Measurements from ENCODE around the gene ACSF3.
A peak's percentile ranks its signal among the peaks of the same experiment; 100 is the strongest.

Gene ACSF3

GRCh38 chr16:89102041-89102471, 8.4 kb downstream of the ACSF3 start:
- Mint-ChIP-seq H3K36me3 (ENCODE audit: low read depth) (peaks cover 97% of the 10 kb centered on the region), H3K4me3 (no peak overlapping the region), H3K4me1 (ENCODE audit: low read depth) (peaks cover 64% of the 10 kb centered on the region)

GRCh38 chr16:89102481-89103073, 8.9 kb downstream of the ACSF3 start:
- no peaks in the 10 kb centered on the region for H3K27me3 Mint-ChIP-seq
- peak overlapping the region; percentile 75 for H3K27ac Mint-ChIP-seq
- no peak overlapping the region for H3K4me3 Mint-ChIP-seq
- peaks cover 99% of the 10 kb centered on the region for H3K36me3 Mint-ChIP-seq (ENCODE audit: low read depth)
- H3K9me3 Mint-ChIP-seq: no peaks in the 10 kb centered on the region
- DNase-seq: no peak
- peaks cover 59% of the 10 kb centered on the region for H3K4me1 Mint-ChIP-seq (ENCODE audit: low read depth)

More at GRCh38 chr16:89102041-89102471, 8.4 kb downstream of the ACSF3 start:
- H3K9me3 Mint-ChIP-seq: no peaks in the 10 kb centered on the region
- H3K27me3 Mint-ChIP-seq: no peaks in the 10 kb centered on the region
- H3K27ac Mint-ChIP-seq: peak overlapping the region; percentile 75
- no peak for DNase-seq

GRCh38 chr16:89103156-89103555, 9.5 kb downstream of the ACSF3 start:
- peaks cover 53% of the 10 kb centered on the region for H3K4me1 Mint-ChIP-seq (ENCODE audit: low read depth)

GRCh38 chr16:89103781-89104180, 10.1 kb downstream of the ACSF3 start:
- H3K27me3 Mint-ChIP-seq: no peaks in the 10 kb centered on the region
- H3K9me3 Mint-ChIP-seq: no peaks in the 10 kb centered on the region
- H3K36me3 Mint-ChIP-seq (ENCODE audit: low read depth): peaks cover 100% of the 10 kb centered on the region
- no peak overlapping the region for H3K27ac Mint-ChIP-seq
- peaks cover 47% of the 10 kb centered on the region for H3K4me1 Mint-ChIP-seq (ENCODE audit: low read depth)
- H3K4me3 Mint-ChIP-seq: no peak overlapping the region
- no peak for DNase-seq

More at GRCh38 chr16:89103156-89103555, 9.5 kb downstream of the ACSF3 start:
- DNase-seq: no peak
- Mint-ChIP-seq H3K27ac (peak overlapping the region; percentile 64), H3K4me3 (no peak overlapping the region), H3K36me3 (ENCODE audit: low read depth) (peaks cover 99% of the 10 kb centered on the region), H3K27me3 (no peaks in the 10 kb centered on the region), H3K9me3 (no peaks in the 10 kb centered on the region)

- Mint-ChIP-seq H3K27ac (no peak overlapping the region), H3K36me3 (ENCODE audit: low read depth) (peaks cover 96% of the 10 kb centered on the region), H3K27me3 (no peaks in the 10 kb centered on the region), H3K9me3 (no peaks in the 10 kb centered on the region), H3K4me1 (ENCODE audit: low read depth) (peaks cover 42% of the 10 kb centered on the region), H3K4me3 (no peak overlapping the region)
- DNase-seq: no peak
Measured at GRCh38 chr16:89104303-89104702, 10.7 kb downstream of the ACSF3 start.

GRCh38 chr16:89104930-89105571, 11.4 kb downstream of the ACSF3 start:
- no peak for DNase-seq
- no peak overlapping the region for H3K27ac Mint-ChIP-seq

GRCh38 chr16:89105599-89106151, 12.0 kb downstream of the ACSF3 start:
- Mint-ChIP-seq H3K4me3 (no peak overlapping the region), H3K27me3 (no peaks in the 10 kb centered on the region), H3K36me3 (ENCODE audit: low read depth) (peaks cover 87% of the 10 kb centered on the region), H3K9me3 (no peaks in the 10 kb centered on the region), H3K27ac (no peak overlapping the region), H3K4me1 (ENCODE audit: low read depth) (peaks cover 32% of the 10 kb centered on the region)
- DNase-seq: no peak

More at GRCh38 chr16:89104930-89105571, 11.4 kb downstream of the ACSF3 start:
- Mint-ChIP-seq H3K36me3 (ENCODE audit: low read depth) (peaks cover 93% of the 10 kb centered on the region), H3K27me3 (no peaks in the 10 kb centered on the region), H3K4me3 (no peak overlapping the region), H3K9me3 (no peaks in the 10 kb centered on the region), H3K4me1 (ENCODE audit: low read depth) (peaks cover 39% of the 10 kb centered on the region)

GRCh38 chr16:89106533-89107202, 13.0 kb downstream of the ACSF3 start:
- Mint-ChIP-seq H3K27me3 (no peaks in the 10 kb centered on the region), H3K4me3 (no peak overlapping the region), H3K4me1 (ENCODE audit: low read depth) (peaks cover 24% of the 10 kb centered on the region), H3K36me3 (ENCODE audit: low read depth) (peaks cover 77% of the 10 kb centered on the region), H3K27ac (no peak overlapping the region), H3K9me3 (no peaks in the 10 kb centered on the region)
- no peak for DNase-seq

- H3K4me3 Mint-ChIP-seq: no peak overlapping the region
- H3K27me3 Mint-ChIP-seq: no peaks in the 10 kb centered on the region
- no peak overlapping the region for H3K27ac Mint-ChIP-seq
- peaks cover 72% of the 10 kb centered on the region for H3K36me3 Mint-ChIP-seq (ENCODE audit: low read depth)
- no peak for DNase-seq
- H3K9me3 Mint-ChIP-seq: no peaks in the 10 kb centered on the region
- H3K4me1 Mint-ChIP-seq (ENCODE audit: low read depth): peaks cover 19% of the 10 kb centered on the region
Measured at GRCh38 chr16:89107203-89107582, 13.5 kb downstream of the ACSF3 start.

- H3K4me1 Mint-ChIP-seq (ENCODE audit: low read depth): peaks cover 12% of the 10 kb centered on the region
- no peak overlapping the region for H3K4me3 Mint-ChIP-seq
- no peak overlapping the region for H3K27ac Mint-ChIP-seq
- H3K36me3 Mint-ChIP-seq (ENCODE audit: low read depth): peaks cover 60% of the 10 kb centered on the region
- no peak for DNase-seq
- H3K9me3 Mint-ChIP-seq: no peaks in the 10 kb centered on the region
- no peaks in the 10 kb centered on the region for H3K27me3 Mint-ChIP-seq
Measured at GRCh38 chr16:89108416-89108815, 14.8 kb downstream of the ACSF3 start.

GRCh38 chr16:89110641-89111040, 17.0 kb downstream of the ACSF3 start:
- Mint-ChIP-seq H3K27me3 (no peaks in the 10 kb centered on the region), H3K4me3 (no peak overlapping the region), H3K4me1 (ENCODE audit: low read depth) (peaks cover 27% of the 10 kb centered on the region), H3K36me3 (ENCODE audit: low read depth) (peaks cover 58% of the 10 kb centered on the region), H3K27ac (no peak overlapping the region), H3K9me3 (no peaks in the 10 kb centered on the region)
- DNase-seq: no peak

- H3K36me3 Mint-ChIP-seq (ENCODE audit: low read depth): peaks cover 58% of the 10 kb centered on the region
- no peaks in the 10 kb centered on the region for H3K9me3 Mint-ChIP-seq
- H3K27ac Mint-ChIP-seq: no peak overlapping the region
- no peaks in the 10 kb centered on the region for H3K27me3 Mint-ChIP-seq
- no peak overlapping the region for H3K4me3 Mint-ChIP-seq
- H3K4me1 Mint-ChIP-seq (ENCODE audit: low read depth): peaks cover 33% of the 10 kb centered on the region
- DNase-seq: no peak
Measured at GRCh38 chr16:89111263-89111662, 17.6 kb downstream of the ACSF3 start.

GRCh38 chr16:89112377-89113151, 18.9 kb downstream of the ACSF3 start:
- H3K4me1 Mint-ChIP-seq (ENCODE audit: low read depth): peaks cover 39% of the 10 kb centered on the region
- no peak overlapping the region for H3K4me3 Mint-ChIP-seq
- H3K27ac Mint-ChIP-seq: no peak overlapping the region
- peaks cover 58% of the 10 kb centered on the region for H3K36me3 Mint-ChIP-seq (ENCODE audit: low read depth)
- no peaks in the 10 kb centered on the region for H3K27me3 Mint-ChIP-seq
- no peaks in the 10 kb centered on the region for H3K9me3 Mint-ChIP-seq
- no peak for DNase-seq

GRCh38 chr16:89113152-89113547, 19.5 kb downstream of the ACSF3 start:
- no peaks in the 10 kb centered on the region for H3K27me3 Mint-ChIP-seq
- peaks cover 39% of the 10 kb centered on the region for H3K4me1 Mint-ChIP-seq (ENCODE audit: low read depth)
- no peak for DNase-seq
- H3K36me3 Mint-ChIP-seq (ENCODE audit: low read depth): peaks cover 58% of the 10 kb centered on the region
- no peak overlapping the region for H3K4me3 Mint-ChIP-seq
- H3K27ac Mint-ChIP-seq: no peak overlapping the region
- H3K9me3 Mint-ChIP-seq: no peaks in the 10 kb centered on the region

Measured in activated T-cell treated with anti-CD3 and anti-CD28 coated beads, Interleukin-2, amount 50 U/mL, for 24 hours (primary cell).